BE2C (cell line): ENCODE measurements around the gene CNKSR3.

Experiments
- DNase-seq: peaks from one replicate; pipeline ENCODE4 v3.0.0-alpha.2; 2020
- H3K27me3 ChIP-seq: fragments of 250-450 bp; sonication (Bioruptor Pico); 2 replicates; pipeline ENCODE4 v1.5.1; 2020; ENCODE audit warnings: mild to moderate bottlenecking
- H3K36me3 ChIP-seq: fragments of 250-450 bp; sonication (Bioruptor Pico); 2 replicates; pipeline ENCODE4 v1.5.1; 2020; ENCODE audit warnings: mild to moderate bottlenecking
- H3K4me1 ChIP-seq: fragments of 250-450 bp; sonication (Bioruptor Pico); 2 replicates; pipeline ENCODE4 v1.5.1; 2020
- H3K4me3 ChIP-seq: 2 replicates; pipeline ENCODE4 v1.5.1; 2011; ENCODE audit warnings: low read depth, low read length
- H3K9me3 ChIP-seq: fragments of 250-450 bp; sonication (Bioruptor Pico); 2 replicates; pipeline ENCODE4 v1.5.1; 2020
- TF ChIP-seq, protein P1 (sequence below): IDR thresholded peaks from 2 replicates; pipeline ENCODE4 v1.5.1; 2012; ENCODE audit warnings: mild to moderate bottlenecking, low read depth, low read length

Gene CNKSR3

DNA sequence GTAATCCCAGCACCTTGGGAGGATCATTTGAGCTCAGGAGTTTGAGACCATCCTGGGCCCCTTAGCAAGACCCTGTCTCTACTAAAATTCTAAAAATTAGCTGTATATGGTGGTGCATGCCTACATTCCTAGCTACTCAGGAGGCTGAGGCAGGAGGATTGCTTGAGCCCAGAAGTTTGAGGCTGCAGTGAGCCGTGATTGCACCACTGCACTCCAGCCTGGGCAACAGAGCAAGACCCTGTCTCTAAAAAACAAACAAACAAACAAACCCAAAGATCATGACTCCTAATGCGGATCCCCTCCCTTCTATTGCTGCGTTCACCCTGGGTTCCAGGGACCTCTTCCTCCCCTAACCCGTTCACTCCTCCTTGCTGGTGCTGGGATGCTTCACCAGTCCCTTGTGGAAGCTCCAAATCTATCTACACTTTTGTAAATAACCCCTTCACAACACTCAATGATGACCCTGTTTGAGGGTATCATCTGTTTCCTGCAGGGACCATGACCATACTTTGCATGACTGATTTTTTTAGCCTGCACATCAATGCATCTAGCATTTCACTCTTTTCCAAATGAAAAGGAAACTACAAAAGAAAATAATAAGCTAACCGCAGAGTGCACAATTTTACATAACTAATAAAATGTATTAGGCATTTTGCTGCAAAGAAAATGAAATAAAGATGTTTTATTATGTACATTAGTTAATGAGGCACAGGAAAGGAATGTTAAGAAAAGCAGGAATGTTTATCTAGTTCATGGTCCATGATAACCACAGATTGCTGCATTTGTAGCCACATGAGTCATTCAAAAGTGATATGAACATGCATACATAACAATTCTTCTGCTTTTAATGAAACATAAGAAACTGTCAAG, 123.4 kb downstream of the CNKSR3 start:
- TF ChIP-seq, protein P1, sequence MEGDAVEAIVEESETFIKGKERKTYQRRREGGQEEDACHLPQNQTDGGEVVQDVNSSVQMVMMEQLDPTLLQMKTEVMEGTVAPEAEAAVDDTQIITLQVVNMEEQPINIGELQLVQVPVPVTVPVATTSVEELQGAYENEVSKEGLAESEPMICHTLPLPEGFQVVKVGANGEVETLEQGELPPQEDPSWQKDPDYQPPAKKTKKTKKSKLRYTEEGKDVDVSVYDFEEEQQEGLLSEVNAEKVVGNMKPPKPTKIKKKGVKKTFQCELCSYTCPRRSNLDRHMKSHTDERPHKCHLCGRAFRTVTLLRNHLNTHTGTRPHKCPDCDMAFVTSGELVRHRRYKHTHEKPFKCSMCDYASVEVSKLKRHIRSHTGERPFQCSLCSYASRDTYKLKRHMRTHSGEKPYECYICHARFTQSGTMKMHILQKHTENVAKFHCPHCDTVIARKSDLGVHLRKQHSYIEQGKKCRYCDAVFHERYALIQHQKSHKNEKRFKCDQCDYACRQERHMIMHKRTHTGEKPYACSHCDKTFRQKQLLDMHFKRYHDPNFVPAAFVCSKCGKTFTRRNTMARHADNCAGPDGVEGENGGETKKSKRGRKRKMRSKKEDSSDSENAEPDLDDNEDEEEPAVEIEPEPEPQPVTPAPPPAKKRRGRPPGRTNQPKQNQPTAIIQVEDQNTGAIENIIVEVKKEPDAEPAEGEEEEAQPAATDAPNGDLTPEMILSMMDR = no peak
- DNase-seq = no peak
- Histone ChIP-seq H3K4me3 (no peak overlapping the region), H3K36me3 (no peaks in the 10 kb centered on the region), H3K9me3 (no peaks in the 10 kb centered on the region), H3K4me1 (no peaks in the 10 kb centered on the region), H3K27me3 (no peaks in the 10 kb centered on the region)

DNA sequence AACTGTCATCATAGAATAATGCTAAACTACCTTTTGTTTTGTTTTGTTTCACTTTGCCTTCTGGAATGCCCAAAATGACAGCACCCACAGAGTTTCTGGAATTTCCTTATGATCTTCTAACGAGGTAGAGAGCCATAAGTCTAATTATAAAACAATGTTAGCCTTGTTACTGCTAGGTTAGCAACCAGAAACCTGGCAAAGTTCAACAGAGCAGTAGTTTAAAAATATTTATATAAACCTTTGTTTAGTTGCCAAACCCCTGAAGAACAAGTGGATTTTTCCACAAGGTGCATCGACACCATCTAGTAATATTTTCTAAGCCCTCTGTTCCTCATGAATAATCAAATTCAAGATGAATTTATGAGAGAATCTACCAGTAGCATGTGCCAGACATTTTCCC, 126.3 kb downstream of the CNKSR3 start:
- H3K4me1 ChIP-seq = no peaks in the 10 kb centered on the region
- TF ChIP-seq, protein P1 = no peak
- H3K36me3 ChIP-seq = no peaks in the 10 kb centered on the region
- no peak for DNase-seq
- no peaks in the 10 kb centered on the region for H3K9me3 ChIP-seq
- H3K27me3 ChIP-seq = no peaks in the 10 kb centered on the region
- no peak overlapping the region for H3K4me3 ChIP-seq

DNA sequence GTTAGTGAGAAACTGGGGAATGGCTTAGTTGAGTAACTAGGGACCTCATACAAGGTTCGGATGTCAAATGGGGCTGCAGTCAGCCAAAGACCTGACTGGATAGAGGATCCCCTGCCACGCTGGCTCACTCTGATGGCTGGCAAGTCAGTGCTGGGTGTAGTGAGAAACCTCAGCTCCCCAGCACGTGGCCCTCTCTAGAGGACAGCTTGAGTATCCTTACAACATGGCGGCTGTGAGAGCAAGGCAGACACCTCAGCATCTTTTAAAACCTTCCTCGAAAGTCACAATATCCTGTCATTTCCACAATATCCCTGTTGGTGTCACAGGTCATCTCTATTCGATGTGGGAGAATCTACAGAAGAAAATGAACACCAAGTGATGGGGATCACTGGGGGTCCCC, 127.2 kb downstream of the CNKSR3 start:
- Histone ChIP-seq H3K4me1 (no peaks in the 10 kb centered on the region), H3K4me3 (no peak overlapping the region), H3K27me3 (no peaks in the 10 kb centered on the region), H3K9me3 (no peaks in the 10 kb centered on the region), H3K36me3 (no peaks in the 10 kb centered on the region)
- no peak for DNase-seq
- TF ChIP-seq, protein P1 = no peak

DNA sequence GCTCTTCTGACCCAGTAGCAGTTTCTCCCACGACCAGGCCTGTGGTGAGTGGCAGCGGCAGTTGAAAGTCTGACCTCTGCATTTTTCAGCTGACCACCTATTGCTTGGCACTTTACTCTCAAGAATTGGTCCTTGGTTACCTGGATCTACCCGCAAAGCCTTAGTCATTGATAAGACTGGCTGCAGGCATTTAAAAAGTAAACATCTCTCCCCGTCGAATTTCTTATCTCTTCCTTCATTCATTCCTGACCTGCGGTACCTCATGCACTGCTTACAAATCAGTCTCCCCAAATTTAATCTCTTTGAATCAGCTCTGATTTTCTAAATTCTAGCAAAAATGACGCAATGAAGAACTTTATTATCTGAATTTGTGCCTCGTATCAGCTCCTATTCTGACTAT, 127.7 kb downstream of the CNKSR3 start:
- Histone ChIP-seq H3K4me3 (no peak overlapping the region), H3K9me3 (no peaks in the 10 kb centered on the region), H3K27me3 (no peaks in the 10 kb centered on the region), H3K36me3 (no peaks in the 10 kb centered on the region), H3K4me1 (no peaks in the 10 kb centered on the region)
- DNase-seq = no peak
- TF ChIP-seq, protein P1 = no peak

DNA sequence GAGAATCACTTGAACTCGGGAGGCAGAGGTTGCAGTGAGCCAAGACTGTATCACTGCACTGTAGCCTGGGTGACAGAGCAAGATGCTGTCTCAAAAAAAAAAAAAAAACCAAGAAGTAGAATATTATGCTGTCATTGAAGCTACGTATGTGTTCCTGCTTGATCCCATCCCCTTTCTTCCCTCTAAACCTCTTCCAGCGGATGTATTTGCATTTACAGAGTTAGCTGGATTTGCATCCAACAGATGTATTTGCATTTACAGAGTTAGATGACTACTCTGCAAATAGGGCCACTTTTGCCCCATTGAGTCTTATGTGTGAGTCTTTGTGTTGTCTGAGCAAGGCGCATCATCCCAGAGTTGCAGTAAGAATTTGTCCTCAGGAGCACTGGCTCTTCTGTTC, 128.9 kb downstream of the CNKSR3 start:
- Histone ChIP-seq H3K4me3 (no peak overlapping the region), H3K9me3 (no peaks in the 10 kb centered on the region), H3K36me3 (no peaks in the 10 kb centered on the region), H3K27me3 (no peaks in the 10 kb centered on the region), H3K4me1 (no peaks in the 10 kb centered on the region)
- TF ChIP-seq, protein P1 = no peak
- DNase-seq = no peak

DNA sequence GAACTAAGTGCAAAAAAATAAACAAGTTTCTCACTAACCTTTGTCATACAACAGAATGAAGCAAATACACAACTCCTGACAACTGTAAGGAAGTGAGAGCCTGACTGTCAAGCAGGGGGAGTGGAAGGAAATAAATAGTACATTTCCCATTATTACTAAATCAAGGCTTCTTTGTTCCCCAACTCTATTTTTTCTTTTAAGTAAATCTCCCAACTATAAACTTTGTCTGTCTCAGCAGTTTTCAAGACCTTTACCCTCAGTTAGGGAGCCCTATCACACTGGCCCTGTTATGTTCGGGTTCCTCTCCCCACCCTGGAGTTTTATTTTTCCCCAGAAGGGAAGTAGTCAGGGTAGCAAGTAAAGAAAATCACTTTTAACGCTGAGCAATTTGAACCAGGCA, 129.7 kb downstream of the CNKSR3 start:
- no peak for DNase-seq
- no peaks in the 10 kb centered on the region for H3K9me3 ChIP-seq
- TF ChIP-seq, protein P1 = no peak
- no peaks in the 10 kb centered on the region for H3K4me1 ChIP-seq
- no peaks in the 10 kb centered on the region for H3K36me3 ChIP-seq
- no peak overlapping the region for H3K4me3 ChIP-seq
- no peaks in the 10 kb centered on the region for H3K27me3 ChIP-seq
